ENCODE measurements around the gene STX8. TPM values are rescaled to one million over a fixed set of nuclear protein-coding genes. Genes with fewer than 3 reads are reported as not detected.

The STX8 gene
- total RNA-seq, 4 donors from 2014 or later: 38.8 to 102 (median 68.5) TPM

- Histone ChIP-seq H3K27ac (no peak overlapping the region), H3K4me1 (no peaks in the 10 kb centered on the region), H3K27me3 (no peaks in the 10 kb centered on the region), H3K9me3 (peaks cover 0 to 11% (median 3%) of the 10 kb centered on the region in 4 donors), H3K36me3 (no peaks in the 10 kb centered on the region), H3K4me3 (no peak overlapping the region)
- DNase-seq: no peak
- no peak for TF ChIP-seq POLR2A (IDR thresholded peaks at IDR 0.05)
- no peak for TF ChIP-seq CTCF (IDR thresholded peaks at IDR 0.05)
Observed at GRCh38 chr17:9331279-9332131, 244.1 kb downstream of the STX8 start.

GRCh38 chr17:9330611-9331271 is 244.9 kb downstream of the STX8 start:
- no peak overlapping the region for H3K27ac ChIP-seq
- no peak for DNase-seq

GRCh38 chr17:9330141-9330540 is 245.5 kb downstream of the STX8 start:
- TF ChIP-seq POLR2A (IDR thresholded peaks at IDR 0.05) (no peak), CTCF (IDR thresholded peaks at IDR 0.05) (no peak)
- Histone ChIP-seq H3K9me3 (peaks cover 0 to 11% (median 3%) of the 10 kb centered on the region in 4 donors), H3K27ac (no peak overlapping the region), H3K4me3 (no peak overlapping the region), H3K36me3 (no peaks in the 10 kb centered on the region), H3K27me3 (no peaks in the 10 kb centered on the region), H3K4me1 (no peaks in the 10 kb centered on the region)
- DNase-seq: no peak

More at GRCh38 chr17:9330611-9331271, 244.9 kb downstream of the STX8 start:
- no peak for TF ChIP-seq POLR2A (IDR thresholded peaks at IDR 0.05)
- no peak for TF ChIP-seq CTCF (IDR thresholded peaks at IDR 0.05)
- no peak overlapping the region for H3K4me3 ChIP-seq
- H3K27me3 ChIP-seq: no peaks in the 10 kb centered on the region
- no peaks in the 10 kb centered on the region for H3K4me1 ChIP-seq
- no peaks in the 10 kb centered on the region for H3K36me3 ChIP-seq
- peaks cover 0 to 11% (median 3%) of the 10 kb centered on the region in 4 donors for H3K9me3 ChIP-seq

- no peaks in the 10 kb centered on the region for H3K36me3 ChIP-seq
- H3K4me1 ChIP-seq: no peaks in the 10 kb centered on the region
- no peak overlapping the region for H3K4me3 ChIP-seq
- no peak for TF ChIP-seq CTCF (IDR thresholded peaks at IDR 0.05)
- TF ChIP-seq POLR2A (IDR thresholded peaks at IDR 0.05): no peak
- no peak overlapping the region for H3K27ac ChIP-seq
- no peak for DNase-seq
- peaks cover 0 to 4% (median 0%) of the 10 kb centered on the region in 4 donors for H3K9me3 ChIP-seq
- H3K27me3 ChIP-seq: no peaks in the 10 kb centered on the region
Observed at GRCh38 chr17:9329251-9329921, 246.2 kb downstream of the STX8 start.

- no peaks in the 10 kb centered on the region for H3K36me3 ChIP-seq
- H3K9me3 ChIP-seq: no peaks in the 10 kb centered on the region
- H3K27ac ChIP-seq: no peak overlapping the region
- no peak overlapping the region for H3K4me3 ChIP-seq
- H3K27me3 ChIP-seq: no peaks in the 10 kb centered on the region
- TF ChIP-seq POLR2A (IDR thresholded peaks at IDR 0.05): no peak
- no peak for TF ChIP-seq CTCF (IDR thresholded peaks at IDR 0.05)
- no peak for DNase-seq
- no peaks in the 10 kb centered on the region for H3K4me1 ChIP-seq
Observed at GRCh38 chr17:9324864-9325263, 250.8 kb downstream of the STX8 start.

All from Peyer's patch (tissue), 4 donors.